Activated CD4-positive, CD25-positive, alpha-beta regulatory T cell treated with anti-CD3 and anti-CD28 coated beads, Interleukin-2, amount 50 U/mL, for 24 hours (primary cell): ENCODE data around the gene EAPP.
"Not testable (repeated sequence)": the region's sequence is repeated elsewhere in the genome, so short reads cannot be mapped to it uniquely, and the experiment has no call there.

ENCODE experiments used
- ATAC-seq, 2 donors: fragments of 150-1000 bp; cut with Tn5 transposase; one replicate each; pipeline ENCODE4 v1.10.0; 2021; ENCODE audit warnings: mild to moderate bottlenecking in 1 of 2, moderate library complexity in 1 of 2

EAPP gene

DNA sequence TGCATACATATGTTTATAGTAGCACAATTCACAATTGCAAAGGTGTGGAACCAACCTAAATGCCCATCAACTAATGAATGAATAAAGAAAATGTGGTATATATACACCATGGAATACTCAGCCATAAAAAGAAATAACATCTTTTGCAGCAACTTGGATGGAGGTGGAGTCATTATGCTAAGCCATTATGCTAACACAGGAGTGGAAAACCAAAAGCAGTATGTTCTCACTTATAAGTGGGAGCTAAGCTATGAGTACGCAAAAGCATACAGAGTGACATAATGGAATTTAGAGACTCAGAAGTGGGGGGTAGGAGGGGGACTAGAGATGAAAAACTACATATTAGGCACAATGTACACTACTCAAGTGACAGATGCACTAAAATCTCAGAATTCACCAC is 61.2 kb downstream of the EAPP start:
- no peak for ATAC-seq

DNA sequence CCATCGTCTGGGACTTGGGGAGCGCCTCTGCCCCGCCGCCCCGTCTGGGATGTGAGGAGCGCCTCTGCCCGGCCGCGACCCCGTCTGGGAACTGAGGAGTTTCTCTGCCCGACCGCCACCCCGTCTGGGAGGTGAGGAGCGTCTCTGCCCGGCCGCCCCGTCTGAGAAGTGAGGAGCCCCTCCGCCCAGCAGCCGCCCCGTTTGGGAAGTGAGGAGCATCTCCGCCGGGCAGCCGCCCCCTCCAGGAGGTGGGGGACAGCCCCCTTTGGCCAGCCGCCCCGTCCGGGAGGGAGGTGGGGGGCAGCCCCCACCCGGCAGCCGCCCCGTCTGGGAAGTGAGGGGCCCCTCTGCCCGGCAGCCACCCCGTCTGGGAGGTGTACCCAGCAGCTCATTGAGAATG is 63.5 kb downstream of the EAPP start:
- not testable (repeated sequence) for ATAC-seq

DNA sequence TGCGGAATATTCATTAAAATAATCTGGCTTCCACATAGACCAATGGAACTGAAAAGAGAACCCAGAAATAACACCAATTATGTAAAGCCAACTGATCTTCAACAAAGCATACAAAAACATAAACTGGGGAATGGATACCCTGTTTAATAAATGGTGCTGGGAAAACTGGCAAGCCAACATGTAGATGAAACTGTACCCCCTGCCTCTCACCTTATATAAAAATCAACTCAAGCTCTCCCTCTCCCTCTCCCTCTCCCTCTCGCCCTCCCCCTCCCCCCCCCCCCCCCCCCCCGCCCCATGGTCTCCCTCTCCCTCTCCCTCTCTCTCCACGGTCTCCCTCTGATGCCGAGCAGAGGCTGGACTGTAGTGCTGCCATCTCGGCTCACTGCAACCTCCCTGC is 64.3 kb downstream of the EAPP start:
- ATAC-seq: no peak

DNA sequence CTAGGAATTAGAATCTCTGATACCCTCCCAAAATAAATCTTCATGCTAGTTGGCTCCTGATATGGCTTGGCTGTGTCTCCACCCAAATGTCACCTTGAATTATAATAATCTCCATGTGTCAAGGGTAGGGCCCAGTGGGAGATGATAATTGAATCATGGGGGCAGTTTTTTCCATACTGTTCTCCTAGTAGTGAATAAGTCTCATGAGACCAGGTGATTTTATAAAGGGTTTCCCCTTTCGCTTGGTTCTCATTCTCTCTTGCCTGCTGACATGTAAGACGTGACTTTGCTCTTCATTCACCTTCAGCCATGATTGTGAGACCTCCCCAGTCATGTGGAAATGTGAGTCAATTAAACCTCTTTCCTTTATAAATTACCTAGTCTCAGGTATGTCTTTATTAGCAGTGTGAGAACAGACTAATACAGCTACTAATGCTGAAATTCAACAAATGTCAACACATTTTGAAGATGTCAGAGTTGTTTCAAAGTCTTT is 65.3 kb downstream of the EAPP start:
- no peak for ATAC-seq

DNA sequence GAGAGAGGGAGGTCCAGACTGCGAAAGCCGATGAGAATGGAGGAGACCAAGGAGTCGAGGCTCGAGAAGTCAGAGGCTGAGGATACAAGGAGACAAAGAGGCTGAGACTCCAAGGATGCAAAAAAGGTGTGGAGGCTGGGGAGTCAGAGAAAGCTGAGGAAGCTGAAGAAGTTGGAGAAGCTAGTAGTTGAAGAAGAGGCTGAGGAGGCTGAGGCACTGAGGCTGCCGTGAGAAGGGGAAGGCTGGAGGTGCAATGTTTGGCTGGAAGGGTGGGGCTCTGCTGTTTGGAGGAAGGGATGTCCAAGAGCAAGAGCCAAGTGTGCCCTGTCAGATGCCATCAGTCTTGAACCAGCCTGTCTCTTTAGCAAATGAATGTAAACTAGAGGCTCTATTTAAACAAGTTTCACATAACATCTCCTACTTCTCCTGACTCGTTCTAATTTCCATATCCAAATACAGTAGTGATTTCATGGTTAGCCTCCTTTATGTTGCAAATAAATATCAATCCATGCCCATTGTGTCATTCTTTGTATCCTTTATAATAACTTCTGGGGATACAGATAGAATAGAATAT is 66.7 kb downstream of the EAPP start:
- ATAC-seq: no peak

DNA sequence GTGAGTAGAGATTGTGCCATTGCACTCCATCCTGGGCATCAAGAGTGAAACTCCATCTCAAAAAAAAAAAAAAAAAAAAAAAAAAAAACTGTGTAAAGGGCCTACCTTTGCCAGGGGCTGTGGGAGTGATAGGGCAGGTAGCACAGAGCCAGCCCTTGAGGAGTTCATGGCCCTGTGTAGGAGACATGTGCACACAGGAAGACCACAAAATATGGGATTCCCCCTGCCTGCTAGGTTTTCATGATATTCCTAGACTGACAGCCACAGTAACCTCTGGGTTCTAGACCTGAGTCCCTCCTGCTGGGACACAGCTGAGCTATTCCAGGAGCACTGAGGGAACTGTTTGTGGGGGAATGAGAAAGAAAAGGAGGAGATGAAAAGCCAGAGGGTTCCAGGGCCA is 69.2 kb downstream of the EAPP start:
- ATAC-seq: no peak

DNA sequence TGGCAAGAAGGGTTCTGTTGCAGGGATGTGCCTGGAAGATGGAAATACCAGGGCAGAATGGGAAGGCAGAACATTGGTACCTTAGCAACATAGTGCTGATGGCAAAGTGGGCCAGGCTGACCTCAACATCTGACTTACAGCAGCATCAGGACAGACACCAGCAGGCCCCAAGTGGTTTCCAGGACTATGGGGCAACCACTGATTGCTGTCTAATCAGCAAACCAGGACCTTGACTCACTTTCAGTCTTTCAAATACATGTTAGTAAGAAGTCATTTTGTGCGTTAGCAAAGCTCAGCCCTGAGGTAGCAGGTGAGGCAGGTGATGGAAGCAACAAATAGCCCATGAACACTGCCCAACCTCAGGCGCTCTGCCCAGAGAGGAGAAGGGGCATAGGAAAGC is 72.8 kb downstream of the EAPP start:
- no peak for ATAC-seq
